HG03439 (cell line): ENCODE data around the gene PDE6C.
"Not testable (repeated sequence)": the region's sequence is repeated elsewhere in the genome, so short reads cannot be mapped to it uniquely, and the experiment has no call there.

Experiments used
- ATAC-seq: cut with Tn5 transposase; IDR thresholded peaks from one replicate; pipeline ENCODE4 v1.9.1; 2021; ENCODE audit warnings: mild to moderate bottlenecking, moderate library complexity; ENCODE audit not compliant: unreplicated experiment

Gene PDE6C

DNA sequence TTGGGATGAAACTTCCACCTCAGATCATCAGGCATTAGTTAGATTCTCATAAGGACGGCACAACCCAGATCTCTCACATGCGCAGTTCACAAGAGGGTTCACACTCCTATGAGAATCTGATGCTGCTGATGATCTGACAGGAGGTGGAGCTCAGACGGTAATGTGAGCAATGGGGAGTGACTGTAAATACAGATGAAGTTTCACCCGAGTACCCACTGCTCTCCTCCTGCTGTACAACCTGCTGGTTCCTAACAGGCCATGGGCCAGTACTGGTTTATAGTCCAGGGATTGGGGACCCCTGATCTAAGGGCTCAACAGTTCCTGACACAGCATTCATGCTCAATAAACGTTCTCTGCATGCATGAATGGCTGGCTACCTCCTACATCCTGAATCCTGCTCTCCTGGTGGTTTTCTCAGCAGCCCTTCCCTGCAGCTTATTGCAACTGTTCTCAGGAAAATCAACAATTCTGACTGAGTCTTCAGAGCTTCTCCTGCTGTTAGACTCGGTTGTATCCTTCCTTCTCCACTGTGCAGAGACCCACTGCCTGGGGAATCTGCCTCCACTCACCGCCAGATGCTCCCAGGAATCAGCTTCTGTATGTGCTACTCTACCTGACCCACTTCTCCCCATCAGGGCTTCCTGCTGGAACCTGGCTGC is 17.4 kb downstream of the PDE6C start:
- ATAC-seq = no peak

DNA sequence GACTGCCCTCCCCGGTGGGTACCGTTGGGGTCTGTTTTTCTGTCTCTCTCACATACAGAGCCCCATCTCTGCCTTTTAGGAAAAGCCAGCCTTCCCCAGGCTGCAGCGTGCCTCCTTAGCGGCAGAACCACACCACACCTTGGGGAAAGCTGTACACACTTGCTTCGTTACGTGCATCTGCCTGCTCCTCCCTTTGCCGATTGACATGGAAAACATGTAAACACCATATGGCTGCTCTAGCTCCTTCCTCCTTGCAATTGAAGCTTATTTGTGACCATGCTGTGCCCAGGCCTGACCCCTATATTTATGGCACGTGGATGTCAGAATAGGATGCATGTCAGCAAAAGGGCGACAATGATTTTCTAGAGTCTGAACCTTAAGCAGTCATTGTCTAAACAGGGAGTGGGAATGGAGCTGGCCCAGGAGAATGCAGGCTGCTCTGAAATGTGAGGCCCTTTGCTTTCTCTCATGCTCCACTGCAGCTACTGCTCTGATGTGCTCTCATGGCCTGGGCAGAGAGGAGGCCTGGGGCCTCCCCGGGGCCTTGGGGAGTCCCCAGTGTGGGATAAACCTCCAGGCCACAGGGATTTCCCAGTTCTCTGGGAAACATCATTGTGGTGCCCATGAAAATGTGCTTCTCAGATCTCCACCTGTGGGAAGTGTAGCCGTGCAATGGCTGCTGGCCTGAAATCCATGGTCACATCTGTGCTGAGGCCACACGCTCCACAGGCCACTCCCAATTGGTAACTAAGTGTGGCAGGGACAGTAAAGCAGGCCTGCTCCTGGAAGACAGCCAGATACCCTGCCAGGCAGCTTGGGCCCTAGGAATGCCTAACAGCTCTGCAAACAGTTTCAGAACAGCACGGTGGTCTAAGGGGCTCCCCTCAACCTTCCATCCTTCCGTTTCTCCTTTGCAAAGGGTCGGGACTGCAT is 18.6 kb downstream of the PDE6C start:
- no peak for ATAC-seq

DNA sequence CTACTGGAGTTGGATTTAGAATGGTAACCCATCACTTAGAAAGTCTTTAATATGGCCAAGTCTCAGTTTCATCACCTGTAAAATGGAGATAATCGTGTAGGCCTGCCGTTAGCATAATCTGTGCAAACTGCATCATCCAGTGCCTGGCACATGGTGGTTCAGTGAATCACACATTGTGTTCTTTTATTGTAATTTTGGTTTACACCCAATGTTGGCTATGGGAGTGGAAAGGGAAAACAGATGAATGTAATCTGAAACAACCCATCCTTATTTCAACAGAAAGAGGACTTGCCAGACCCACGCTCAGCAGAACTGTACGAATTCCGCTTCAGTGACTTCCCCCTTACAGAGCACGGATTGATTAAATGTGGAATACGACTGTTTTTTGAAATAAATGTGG is 27.5 kb downstream of the PDE6C start:
- no peak for ATAC-seq

DNA sequence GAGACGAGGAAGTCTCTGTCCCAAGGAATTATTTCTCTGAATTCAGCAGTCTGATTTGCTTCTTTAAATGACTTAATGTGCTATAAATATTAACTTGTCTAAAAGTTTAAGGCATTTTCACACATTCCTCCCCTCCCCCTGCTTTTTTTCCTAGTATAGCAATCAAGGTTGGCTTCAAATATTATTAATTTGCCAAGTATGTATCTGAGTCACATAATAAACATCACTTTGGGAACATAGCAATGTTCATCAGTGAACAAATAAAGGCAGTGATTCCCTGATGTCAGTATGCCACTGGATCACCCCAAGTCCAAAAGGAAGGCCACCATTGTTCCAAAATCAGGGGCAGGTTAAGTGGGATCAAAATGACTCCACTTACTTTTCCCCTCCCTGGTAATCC is 40.5 kb downstream of the PDE6C start:
- ATAC-seq = no peak

DNA sequence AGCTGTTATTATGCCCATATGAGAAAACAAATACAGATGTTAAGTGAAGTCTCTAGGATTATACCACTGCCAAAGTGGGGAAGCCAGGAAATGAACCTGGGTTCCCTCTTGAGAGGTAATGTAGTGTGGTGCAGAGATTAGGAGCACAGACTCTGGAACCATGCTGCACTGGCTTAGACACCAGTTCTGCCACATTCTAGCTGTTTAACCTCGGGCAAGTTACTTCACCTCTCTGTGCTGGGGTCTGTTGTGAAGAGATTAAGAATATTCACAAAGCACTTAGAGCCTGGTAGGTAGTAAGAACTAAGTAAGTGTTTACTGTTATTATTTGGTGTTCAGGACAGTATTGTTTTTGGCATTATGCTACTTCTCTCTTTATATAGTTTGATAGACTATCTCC is 41.9 kb downstream of the PDE6C start:
- no peak for ATAC-seq

DNA sequence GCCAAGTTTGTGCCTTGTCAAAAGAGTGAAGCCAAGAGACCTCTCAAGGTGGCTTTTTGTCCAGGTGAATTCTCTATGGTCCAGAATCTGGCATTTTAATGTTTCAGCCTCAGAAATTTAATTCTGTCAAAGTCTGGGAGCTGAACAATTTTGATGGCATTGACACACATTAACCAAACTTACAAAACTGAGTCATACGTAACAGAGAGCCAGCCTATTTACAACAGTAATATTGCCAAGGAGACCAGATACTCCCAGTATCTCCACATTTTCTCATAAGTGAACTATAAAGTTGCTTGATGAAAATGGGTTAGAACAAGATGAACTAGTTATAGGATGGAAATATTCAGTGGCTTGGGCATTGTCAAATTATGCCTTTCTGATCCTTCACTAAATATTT is 43.8 kb downstream of the PDE6C start:
- ATAC-seq = no peak

DNA sequence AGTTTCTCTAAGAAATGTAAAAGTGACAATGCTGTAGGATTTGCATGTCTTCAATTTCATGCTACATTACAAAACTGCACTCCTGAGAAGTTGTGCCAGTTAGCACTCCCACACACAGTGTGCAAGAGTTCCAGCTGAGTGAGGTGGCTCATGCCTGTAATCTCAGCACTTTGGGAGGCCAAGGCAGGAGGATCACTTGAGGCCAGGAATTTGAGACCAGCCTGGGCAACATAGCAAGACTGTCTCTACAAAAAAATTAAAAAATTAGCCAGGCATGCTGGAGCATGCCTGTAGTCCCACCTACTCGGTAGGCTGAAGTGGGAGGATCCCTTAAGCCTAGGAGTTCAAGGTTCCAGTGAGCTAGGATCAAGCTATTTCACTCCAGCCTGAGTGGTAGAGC is 45.4 kb downstream of the PDE6C start:
- ATAC-seq = no peak

DNA sequence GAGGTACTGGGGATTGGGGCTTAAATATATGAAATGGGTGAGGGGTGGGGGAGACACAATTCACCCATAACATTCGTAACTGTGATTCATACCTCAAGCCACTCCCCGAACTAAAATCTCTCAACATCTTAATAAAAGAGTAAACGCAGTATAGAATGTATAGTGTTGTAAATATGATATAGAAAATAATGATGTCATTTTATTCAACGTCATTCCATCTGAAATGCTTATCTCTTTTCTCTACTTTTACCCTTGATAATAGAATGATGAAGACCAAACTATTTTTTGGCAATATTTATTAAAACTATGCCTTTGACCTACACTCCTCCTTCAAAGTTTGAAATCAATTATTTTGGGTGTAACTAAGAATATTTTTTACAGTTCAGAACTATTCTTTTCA is 53.7 kb downstream of the PDE6C start:
- ATAC-seq = no peak

DNA sequence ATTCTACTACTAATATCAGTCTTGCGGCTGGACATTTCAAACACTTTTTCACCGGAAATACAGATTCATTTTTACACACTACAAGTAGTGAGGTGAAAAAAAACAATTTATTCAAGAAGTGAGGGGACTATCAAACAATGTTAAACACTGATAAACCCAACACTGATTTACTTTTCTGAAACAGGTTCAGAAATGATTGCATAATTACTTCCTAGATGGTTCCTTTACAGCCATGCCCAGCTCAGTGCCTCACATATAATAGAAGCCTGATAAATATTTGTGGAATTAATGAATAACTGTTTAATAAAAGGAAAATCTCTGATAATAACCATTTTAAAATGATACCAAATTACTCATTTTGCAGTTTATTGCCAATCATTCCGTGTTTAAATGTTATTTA is 55.5 kb downstream of the PDE6C start:
- no peak for ATAC-seq

DNA sequence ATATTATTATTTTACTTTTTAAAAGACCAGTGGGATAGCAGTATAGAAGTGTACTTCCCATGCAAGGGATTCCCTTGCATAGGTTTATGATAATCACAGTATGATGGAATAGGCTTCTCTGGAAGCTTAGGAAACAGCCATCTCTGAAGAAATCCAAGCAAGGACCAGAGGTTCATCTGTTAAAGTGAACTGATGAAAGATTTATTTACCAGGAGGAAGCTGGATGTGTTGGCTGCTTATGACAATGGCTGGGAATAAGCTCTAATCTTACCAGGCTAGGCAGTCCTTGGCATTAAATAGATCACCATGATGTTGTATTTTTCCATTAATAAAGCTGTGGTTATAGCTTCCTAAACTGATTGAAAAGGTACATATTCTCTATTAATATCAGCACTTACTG is 58.0 kb downstream of the PDE6C start:
- ATAC-seq = no peak

DNA sequence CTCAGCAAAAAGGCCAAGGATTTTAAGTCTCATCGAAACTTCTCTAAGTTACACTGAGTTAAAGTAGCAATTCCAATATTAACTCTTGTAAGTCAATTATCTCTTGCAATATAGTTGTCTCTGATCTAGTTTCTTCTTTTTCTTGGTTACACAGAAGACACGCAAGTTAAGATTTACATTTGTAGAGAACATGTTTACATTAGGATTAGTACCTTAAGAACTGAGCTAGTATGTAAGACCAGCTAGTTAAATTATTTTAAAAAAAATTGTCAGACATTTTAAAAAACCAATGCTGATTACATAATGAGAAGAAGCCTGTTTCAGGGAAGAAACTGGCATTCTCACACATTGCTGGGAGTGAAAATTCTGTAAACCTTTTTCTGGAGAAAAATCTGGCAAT is 58.7 kb downstream of the PDE6C start:
- no peak for ATAC-seq

DNA sequence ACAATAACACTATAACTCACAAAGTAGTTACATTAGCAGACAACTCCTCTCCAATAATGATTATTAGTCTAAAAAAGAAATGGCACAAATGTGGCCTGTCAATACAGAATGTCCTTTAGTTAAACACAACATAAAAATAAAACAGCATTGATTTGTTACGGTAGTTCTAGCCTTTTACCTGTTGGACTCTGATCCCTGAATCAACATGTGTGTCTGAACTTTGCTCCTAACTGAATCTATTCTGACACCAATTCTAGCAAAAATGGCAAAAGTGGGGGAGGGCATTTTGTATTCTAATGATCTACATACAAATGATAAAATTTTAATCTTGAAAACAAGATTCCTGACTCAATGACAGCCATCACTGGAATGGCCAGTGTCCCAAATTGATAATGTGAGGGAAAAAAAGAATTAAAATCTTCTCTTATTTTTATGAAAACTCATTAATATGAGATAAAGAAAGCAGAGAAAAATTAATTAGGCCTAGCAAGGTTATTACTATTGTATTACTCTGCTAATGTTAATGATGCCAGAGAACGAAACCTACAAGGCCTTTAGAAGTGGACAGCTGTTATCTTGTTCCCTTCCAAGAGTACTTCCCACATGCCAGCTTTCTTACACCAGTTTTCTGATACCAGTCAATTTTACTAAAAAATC is 59.8 kb downstream of the PDE6C start:
- no peak for ATAC-seq

DNA sequence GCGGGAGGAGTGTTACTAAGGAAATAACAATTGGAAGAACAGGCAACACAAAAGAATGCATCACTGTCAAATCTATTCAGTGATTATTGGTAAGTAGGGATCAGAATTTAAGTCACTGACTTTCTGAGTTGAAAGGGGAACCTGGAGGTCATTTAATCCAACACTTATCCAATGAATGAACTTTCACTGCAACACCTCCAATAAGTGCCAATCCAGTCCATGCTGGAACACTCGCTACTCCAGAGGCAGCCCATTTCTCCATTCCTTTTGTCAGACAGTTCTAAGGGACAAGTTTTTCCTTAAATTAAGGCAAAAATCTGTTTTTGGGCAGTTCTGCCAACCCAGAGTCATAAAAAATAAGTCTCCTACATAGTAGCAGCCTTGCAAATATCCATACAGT is 60.6 kb downstream of the PDE6C start:
- no peak for ATAC-seq

DNA sequence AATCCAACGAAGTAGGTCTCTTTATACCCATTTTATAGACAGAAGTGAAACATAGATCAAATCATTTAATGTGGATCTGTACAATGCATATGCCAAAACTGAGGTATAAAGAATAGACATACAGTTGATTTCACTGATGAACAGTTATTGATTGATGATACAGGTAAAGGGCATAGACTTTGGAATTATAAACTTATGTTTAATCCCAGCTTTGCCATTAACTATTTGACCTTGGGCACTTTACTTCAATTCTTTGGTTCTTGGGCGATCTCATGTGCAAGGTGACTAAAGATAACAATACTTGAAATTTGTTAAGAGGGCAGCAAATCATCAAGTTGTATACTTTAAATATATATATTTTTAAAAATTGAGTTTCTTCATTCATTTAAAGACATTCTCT is 61.5 kb downstream of the PDE6C start:
- no peak for ATAC-seq

DNA sequence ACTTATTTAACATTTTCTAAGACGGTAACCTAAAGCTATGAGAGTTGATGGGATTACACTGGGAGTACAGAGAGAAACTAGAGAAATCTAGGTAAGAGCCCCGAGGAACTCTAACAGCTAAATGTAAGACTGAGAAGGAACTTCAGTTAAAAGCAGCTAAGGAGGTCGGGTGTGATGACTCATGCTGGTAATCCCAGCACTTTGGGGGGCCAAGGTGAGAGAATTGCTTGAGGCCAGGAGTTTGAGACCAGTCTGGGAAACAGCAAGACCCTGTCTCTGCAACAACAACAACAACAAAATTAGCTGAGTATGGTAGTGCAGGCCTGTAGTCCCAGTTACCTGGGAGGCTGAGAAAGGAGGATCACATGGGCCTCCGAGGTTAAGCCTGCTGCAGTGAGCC is 66.0 kb downstream of the PDE6C start:
- ATAC-seq = no peak

DNA sequence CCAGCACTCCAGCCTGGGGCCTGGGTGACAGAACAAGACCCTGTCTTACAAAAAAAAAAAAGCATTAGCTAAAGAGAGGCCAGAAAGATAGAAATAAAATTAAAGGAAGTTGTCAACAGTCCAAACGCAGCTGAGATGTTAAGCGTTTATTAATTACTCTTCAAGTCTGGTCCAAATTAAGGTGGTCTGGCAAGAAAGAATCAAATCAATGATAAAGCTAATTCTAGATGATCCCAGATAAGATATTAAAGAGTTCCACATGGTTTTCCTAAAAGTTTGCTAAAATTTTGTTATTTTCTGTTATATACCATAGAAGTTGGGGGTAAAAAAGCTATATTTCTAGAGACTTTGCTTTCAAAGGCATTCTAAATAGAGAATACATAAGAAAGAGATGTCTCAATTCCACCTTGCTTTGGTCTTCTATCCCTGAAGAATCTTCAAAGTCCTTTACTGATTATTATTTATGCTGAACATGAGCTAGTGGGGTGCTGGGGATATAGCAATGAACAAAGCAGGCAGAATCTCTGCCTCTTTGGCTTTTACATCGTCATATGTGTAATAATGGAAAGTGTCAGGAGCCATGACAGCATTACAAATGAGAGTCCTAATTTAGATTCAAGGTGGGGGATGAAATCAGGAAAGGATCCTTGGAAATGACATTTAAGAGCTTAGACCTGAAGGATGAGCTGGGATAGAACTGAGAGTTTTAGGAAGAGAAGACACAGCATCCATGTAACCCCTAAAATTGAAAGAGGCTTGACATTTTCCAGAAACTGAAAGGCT is 66.7 kb downstream of the PDE6C start:
- no peak for ATAC-seq

DNA sequence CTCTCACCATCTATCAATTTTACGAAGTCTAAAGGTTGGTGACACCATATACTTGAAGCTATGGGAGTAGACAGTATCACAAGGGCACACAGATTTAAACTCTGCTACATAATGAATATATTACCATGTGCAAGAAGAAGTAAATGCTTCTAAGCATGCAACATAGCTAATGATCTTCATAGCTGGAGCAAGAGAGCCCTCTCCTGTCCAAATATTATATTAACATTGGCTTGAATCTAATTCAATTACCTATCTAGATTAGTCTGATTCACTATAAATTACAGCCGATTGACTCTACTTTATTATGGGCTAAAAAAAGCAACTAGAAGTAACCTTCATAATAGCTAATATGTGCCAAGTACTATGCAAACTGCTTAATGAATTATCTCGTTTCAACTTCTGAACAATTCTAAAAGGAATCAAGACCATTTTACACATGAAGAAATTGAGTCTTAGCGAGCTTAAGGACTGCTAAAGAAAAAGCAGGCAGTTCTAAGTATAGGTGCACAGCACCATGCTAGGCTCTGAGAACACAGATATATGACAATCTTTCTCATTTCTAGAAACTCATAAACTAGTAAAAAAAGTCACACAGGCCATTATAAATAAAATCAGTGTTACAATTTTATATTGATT is 68.2 kb downstream of the PDE6C start:
- ATAC-seq = no peak

DNA sequence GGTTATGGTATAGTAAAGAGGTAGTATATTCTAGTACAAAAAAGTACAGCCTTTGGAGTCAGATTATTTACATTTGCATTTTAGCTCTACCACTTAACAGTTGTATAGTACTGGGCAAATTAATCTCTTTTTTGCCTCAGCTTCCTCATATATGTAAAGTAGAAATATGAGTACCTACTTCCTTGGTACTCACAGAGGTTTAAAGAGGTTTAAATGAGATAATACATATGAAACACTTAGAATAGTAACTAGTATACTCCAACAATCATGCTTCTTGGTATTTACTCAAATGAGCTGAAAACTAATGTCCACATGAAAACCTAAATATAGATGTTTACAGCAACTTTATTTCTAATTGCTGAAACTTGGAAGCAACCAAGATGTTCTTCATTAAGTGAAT is 75.4 kb downstream of the PDE6C start:
- no peak for ATAC-seq

DNA sequence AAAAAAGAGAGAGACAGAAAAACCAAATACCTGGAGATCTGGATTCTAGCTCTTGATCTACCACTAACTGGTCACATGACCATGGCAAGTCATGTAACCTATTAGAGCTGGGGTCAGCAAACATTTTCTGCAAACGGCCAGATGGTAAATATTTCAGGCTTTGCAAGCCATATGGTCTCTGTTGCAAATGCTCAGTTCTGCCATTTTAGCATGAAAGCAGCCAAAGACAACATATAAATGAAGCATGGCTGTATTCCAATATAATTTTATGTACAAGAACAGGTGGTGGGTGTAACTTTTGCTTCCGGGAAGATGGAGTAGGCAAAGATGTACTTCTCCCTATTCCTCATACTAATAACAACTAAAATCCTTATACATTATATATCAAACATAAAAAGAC is 83.4 kb downstream of the PDE6C start:
- ATAC-seq = no peak

DNA sequence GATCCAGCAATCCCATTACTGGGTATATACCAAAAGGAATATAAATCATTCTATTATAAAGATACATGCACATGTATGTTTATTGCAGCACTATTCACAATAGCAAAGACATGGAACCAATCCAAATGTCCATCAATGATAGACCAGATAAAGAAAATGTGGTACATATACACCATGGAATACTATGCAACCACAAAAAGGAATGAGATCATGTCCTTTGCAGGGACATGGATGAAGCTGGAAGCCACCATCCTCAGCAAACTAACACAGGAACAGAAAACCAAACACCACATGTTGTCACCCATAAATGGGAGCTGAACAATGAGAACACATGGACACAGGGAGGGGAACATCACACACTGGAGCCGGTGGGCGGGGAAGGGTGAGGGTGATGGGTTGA is 84.2 kb downstream of the PDE6C start:
- ATAC-seq = not testable (repeated sequence)

DNA sequence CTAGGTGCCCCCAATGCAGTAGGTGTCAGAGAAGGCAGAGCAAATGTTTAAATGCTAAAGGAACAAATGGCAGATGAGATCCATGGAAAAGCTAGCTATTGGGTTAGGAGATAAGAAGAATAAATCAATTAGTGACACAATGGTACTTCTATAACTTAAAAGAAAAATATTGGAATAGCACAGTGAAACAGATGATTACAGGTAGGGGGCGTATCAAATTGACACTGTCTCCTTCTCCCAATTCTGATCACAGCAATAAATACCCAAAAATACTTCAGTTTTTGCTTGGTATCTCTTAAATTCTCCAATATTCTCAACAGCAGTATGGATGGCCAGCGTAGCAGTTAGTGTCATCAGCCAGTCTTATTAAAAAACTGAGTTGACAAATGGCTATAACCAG is 84.9 kb downstream of the PDE6C start:
- no peak for ATAC-seq
